GM21381 (cell line): Measurements from ENCODE around the gene TMEM258.

ENCODE experiments used
- ATAC-seq: cut with Tn5 transposase; IDR thresholded peaks from one replicate; pipeline ENCODE4 v1.9.1; 2021; ENCODE audit warnings: mild to moderate bottlenecking, moderate library complexity; ENCODE audit not compliant: unreplicated experiment

The TMEM258 gene

DNA sequence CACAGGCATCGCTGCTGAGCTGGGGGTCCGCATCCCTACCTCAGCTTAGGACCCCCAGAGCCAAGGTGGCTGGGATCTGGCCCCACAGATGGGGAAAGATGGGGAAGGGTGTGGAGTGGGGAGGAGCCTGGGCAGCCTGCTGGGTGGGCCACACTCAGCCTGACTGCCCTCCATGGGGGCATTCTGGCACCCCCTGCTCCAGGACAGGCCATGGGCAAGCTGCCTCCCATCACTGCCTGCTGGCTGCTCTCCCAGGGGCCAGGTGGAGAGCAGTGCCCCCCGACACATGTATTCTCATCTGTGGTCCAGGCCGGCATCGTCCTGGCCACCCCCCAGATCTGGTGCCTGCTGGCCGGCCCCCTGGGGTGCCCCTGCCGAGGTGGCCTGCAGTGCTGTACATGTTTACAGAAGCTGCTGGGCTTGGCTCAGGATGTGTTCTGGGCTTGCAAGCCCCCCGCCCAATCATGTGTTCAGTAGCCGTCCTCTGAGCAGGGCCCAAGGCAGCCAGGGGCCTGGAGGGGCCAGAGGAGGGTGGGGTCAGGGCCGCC lies 47.7 kb downstream of the TMEM258 start:
- ATAC-seq: no peak

DNA sequence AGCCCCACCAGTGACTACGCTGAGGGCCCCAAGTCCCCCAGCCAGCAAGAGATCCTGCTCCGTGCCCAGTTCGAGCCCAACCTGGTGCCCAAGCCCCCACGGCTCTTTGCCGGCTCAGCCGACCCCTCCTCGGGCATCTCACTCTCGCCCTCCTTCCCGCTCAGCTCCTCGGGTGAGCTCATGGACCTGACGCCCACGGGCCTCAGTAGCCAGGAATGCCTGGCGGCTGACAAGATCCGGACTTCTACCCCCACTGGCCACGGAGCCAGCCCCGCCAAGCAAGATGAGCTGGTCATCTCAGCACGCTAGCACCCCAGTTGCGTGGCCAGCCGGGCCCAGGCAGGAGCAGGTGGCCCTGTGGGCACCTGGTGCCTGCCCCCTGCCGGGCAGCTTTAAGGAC lies 48.2 kb downstream of the TMEM258 start:
- ATAC-seq: no peak

DNA sequence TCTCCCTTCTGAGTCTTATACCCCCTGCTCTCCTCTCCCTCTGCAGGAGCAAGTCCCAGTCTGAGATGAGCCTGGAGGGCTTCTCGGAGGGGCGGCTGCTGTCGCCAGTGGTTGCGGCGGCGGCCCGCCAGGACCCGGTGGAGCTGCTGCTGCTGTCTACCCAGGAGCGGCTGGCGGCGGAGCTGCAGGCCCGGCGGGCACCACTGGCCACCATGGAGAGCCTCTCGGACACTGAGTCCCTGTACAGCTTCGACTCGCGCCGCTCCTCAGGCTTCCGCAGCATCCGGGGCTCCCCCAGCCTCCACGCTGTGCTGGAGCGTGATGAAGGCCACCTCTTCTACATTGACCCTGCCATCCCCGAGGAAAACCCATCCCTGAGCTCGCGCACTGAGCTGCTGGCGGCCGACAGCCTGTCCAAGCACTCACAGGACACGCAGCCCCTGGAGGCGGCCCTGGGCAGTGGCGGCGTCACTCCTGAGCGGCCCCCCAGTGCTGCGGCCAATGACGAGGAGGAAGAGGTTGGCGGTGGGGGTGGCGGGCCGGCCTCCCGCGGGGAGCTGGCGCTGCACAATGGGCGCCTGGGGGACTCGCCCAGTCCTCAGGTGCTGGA lies 48.8 kb downstream of the TMEM258 start:
- no peak for ATAC-seq

GRCh38 chr11:61742391-61742790 lies 50.0 kb downstream of the TMEM258 start:
- no peak for ATAC-seq

DNA sequence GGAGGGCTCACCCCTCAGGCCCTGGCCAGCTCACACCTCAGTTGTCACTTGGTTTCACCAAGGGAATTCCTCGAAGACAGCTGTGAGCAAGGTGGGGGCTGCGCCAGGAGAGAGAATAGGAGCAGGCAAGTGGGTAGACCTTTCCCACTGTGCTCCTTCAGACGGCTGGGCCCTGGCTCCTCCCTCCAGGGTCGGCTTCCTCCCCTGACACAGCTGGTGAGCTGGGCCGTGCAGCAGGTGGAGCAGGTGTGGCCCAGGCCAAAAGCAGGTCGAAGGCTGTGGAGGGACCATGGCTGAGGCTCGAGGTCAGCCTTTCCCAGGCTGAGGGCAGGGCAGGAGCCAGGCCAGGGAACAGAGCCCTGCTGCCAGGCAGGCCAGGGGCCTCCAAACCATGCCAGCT lies 52.4 kb downstream of the TMEM258 start:
- no peak for ATAC-seq

GRCh38 chr11:61739413-61739812 lies 53.0 kb downstream of the TMEM258 start:
- no peak for ATAC-seq
